NCI-H2107 treated with DMSO at 0.1 percent for 48 hours (cell line): ENCODE measurements around the gene IDH2.
"Not testable (repeated sequence)": the region's sequence is repeated elsewhere in the genome, so short reads cannot be mapped to it uniquely, and the experiment has no call there.

Experiments
- DNase-seq: peaks from one replicate; lab custom pipeline; 2025; ENCODE audit not compliant: unreplicated experiment; lab: John Stamatoyannopoulos, UW

IDH2 gene

GRCh38 chr15:90085565-90085964, 16.7 kb downstream of the IDH2 start:
- no peak for DNase-seq

GRCh38 chr15:90084876-90085423, 17.3 kb downstream of the IDH2 start:
- no peak for DNase-seq

- DNase-seq = no peak
Measured at GRCh38 chr15:90083954-90084607, 18.2 kb downstream of the IDH2 start.

GRCh38 chr15:90083419-90083818, 18.8 kb downstream of the IDH2 start:
- no peak for DNase-seq

- DNase-seq = no peak
Measured at GRCh38 chr15:90082140-90082715, 20.0 kb downstream of the IDH2 start.

- DNase-seq = no peak
Measured at GRCh38 chr15:90080818-90081393, 21.4 kb downstream of the IDH2 start.

GRCh38 chr15:90080458-90080755, 21.9 kb downstream of the IDH2 start:
- DNase-seq = no peak

- DNase-seq = no peak
Measured at GRCh38 chr15:90079619-90080457, 22.4 kb downstream of the IDH2 start.

- DNase-seq = no peak
Measured at GRCh38 chr15:90078965-90079364, 23.3 kb downstream of the IDH2 start.

GRCh38 chr15:90076716-90077115, 25.6 kb downstream of the IDH2 start:
- DNase-seq = no peak

- DNase-seq = no peak
Measured at GRCh38 chr15:90075420-90076289, 26.6 kb downstream of the IDH2 start.

GRCh38 chr15:90074916-90075315, 27.4 kb downstream of the IDH2 start:
- DNase-seq = no peak

GRCh38 chr15:90074023-90074422, 28.2 kb downstream of the IDH2 start:
- DNase-seq = no peak

GRCh38 chr15:90072978-90073640, 29.2 kb downstream of the IDH2 start:
- no peak for DNase-seq

GRCh38 chr15:90071220-90071807, 31.0 kb downstream of the IDH2 start:
- DNase-seq = no peak

GRCh38 chr15:90070623-90071022, 31.6 kb downstream of the IDH2 start:
- not testable (repeated sequence) for DNase-seq

GRCh38 chr15:90067953-90068606, 34.2 kb downstream of the IDH2 start:
- DNase-seq = no peak

GRCh38 chr15:90067181-90067952, 34.9 kb downstream of the IDH2 start:
- DNase-seq = no peak

- no peak for DNase-seq
Measured at GRCh38 chr15:90065682-90066049, 36.6 kb downstream of the IDH2 start.
